Liver (tissue), 9 donors: Measurements from ENCODE around the gene CCNY. TPM values are rescaled to one million over a fixed set of nuclear protein-coding genes. Genes with fewer than 3 reads are reported as not detected.

Experiments
- DNase-seq: peaks from one replicate; pipeline ENCODE4 v3.0.0-alpha.2; 2017; ENCODE audit warnings: low spot score
- H3K27ac ChIP-seq, 2 donors: one replicate each; pipeline ENCODE4 v1.7.0; 2013; ENCODE audit warnings: inconsistent platforms in 2 of 2, low read length in 2 of 2, control low read depth in 1 of 2, low read depth in 1 of 2, mild to moderate bottlenecking in 1 of 2
- H3K27me3 ChIP-seq, 4 donors: one replicate each; pipeline versions ENCODE4 v1.6.1 to v1.7.0; 2013; ENCODE audit warnings: low read length in 3 of 4, inconsistent platforms in 1 of 4, mild to moderate bottlenecking in 1 of 4, moderate library complexity in 1 of 4; ENCODE audit not compliant: control insufficient read depth in 4 of 4, insufficient read depth in 4 of 4
- H3K36me3 ChIP-seq, 4 donors: one replicate each; pipeline versions ENCODE4 v1.6.1 to v1.7.0; 2013; ENCODE audit warnings: low read length in 3 of 4, mild to moderate bottlenecking in 3 of 4, low read depth in 1 of 4, moderate library complexity in 1 of 4; ENCODE audit not compliant: control insufficient read depth in 4 of 4, insufficient read depth in 3 of 4
- H3K4me1 ChIP-seq, 4 donors: one replicate each; pipeline versions ENCODE4 v1.6.1 to v1.7.0; 2013; ENCODE audit warnings: low read length in 3 of 4, mild to moderate bottlenecking in 3 of 4, moderate library complexity in 1 of 4; ENCODE audit not compliant: control insufficient read depth in 4 of 4, insufficient read depth in 4 of 4
- H3K4me3 ChIP-seq, 3 donors: one replicate each; pipeline versions ENCODE4 v1.6.1 to v1.7.0; 2013; ENCODE audit warnings: low read length in 3 of 3, control low read depth in 1 of 3, low read depth in 1 of 3, mild to moderate bottlenecking in 1 of 3
- H3K9ac ChIP-seq, 2 donors: one replicate each; pipeline ENCODE4 v1.7.0; 2013; ENCODE audit warnings: low read length in 2 of 2, mild to moderate bottlenecking in 2 of 2, moderate library complexity in 2 of 2, control low read depth in 1 of 2, low read depth in 1 of 2
- H3K9me3 ChIP-seq, 4 donors: one replicate each; pipeline versions ENCODE4 v1.6.1 to v1.7.0; 2013; ENCODE audit warnings: low read length in 3 of 4; ENCODE audit not compliant: control insufficient read depth in 4 of 4
- ATF3 ChIP-seq: IDR thresholded peaks from 2 replicates; pipeline ENCODE4 v1.6.1; 2016; ENCODE audit warnings: antibody characterized with exemption
- CTCF ChIP-seq: fragments of 150-350 bp; IDR thresholded peaks from 2 replicates; pipeline ENCODE4 v1.5.1; 2017; ENCODE audit warnings: improper control_type of control experiment, low read depth, low read length; ENCODE audit not compliant: missing input control
- EGR1 ChIP-seq, 2 donors: IDR thresholded peaks; 2 replicates each; pipeline ENCODE4 v1.6.1; 2016 to 2018; ENCODE audit warnings: antibody characterized with exemption in 2 of 2, low read depth in 2 of 2
- FOXA1 ChIP-seq: IDR thresholded peaks from 2 replicates; pipeline ENCODE4 v1.6.1; 2016; ENCODE audit warnings: antibody characterized with exemption
- FOXA2 ChIP-seq: IDR thresholded peaks from 2 replicates; pipeline ENCODE4 v1.6.1; 2016; ENCODE audit warnings: antibody characterized with exemption
- GABPA ChIP-seq, 2 donors: IDR thresholded peaks in 1 of 2; conservative IDR thresholded peaks in 1 of 2; 2 replicates each; pipeline ENCODE4 v1.6.1; 2016; ENCODE audit warnings: antibody characterized with exemption in 2 of 2, mild to moderate bottlenecking in 1 of 2, moderate library complexity in 1 of 2
- HNF4G ChIP-seq: IDR thresholded peaks from 2 replicates; pipeline ENCODE4 v1.6.1; 2016; ENCODE audit warnings: antibody characterized with exemption
- MAX ChIP-seq: IDR thresholded peaks from 2 replicates; pipeline ENCODE4 v1.6.1; 2016; ENCODE audit warnings: antibody characterized with exemption
- NR2F2 ChIP-seq: IDR thresholded peaks from 2 replicates; pipeline ENCODE4 v1.6.1; 2016; ENCODE audit warnings: antibody characterized with exemption
- RAD21 ChIP-seq, 2 donors: IDR thresholded peaks; 2 replicates each; pipeline ENCODE4 v1.6.1; 2016; ENCODE audit warnings: antibody characterized with exemption in 2 of 2, mild to moderate bottlenecking in 2 of 2
- REST ChIP-seq: IDR thresholded peaks from 2 replicates; pipeline ENCODE4 v1.6.1; 2016; ENCODE audit warnings: antibody characterized with exemption, mild to moderate bottlenecking
- RXRA ChIP-seq, 2 donors: IDR thresholded peaks; 2 replicates each; pipeline ENCODE4 v1.6.1; 2017 to 2018; ENCODE audit warnings: antibody characterized with exemption in 2 of 2, mild to moderate bottlenecking in 1 of 2
- SP1 ChIP-seq: IDR thresholded peaks from 2 replicates; pipeline ENCODE4 v1.6.1; 2018; ENCODE audit warnings: antibody characterized with exemption, mild to moderate bottlenecking
- TAF1 ChIP-seq: conservative IDR thresholded peaks from 2 replicates; pipeline ENCODE4 v1.6.1; 2016; ENCODE audit warnings: antibody characterized with exemption, mild to moderate bottlenecking
- YY1 ChIP-seq: IDR thresholded peaks from 2 replicates; pipeline ENCODE4 v1.6.1; 2016; ENCODE audit warnings: antibody characterized with exemption, mild to moderate bottlenecking
- ZBTB33 ChIP-seq: IDR thresholded peaks from 2 replicates; pipeline ENCODE4 v1.6.1; 2016; ENCODE audit warnings: antibody characterized with exemption
- WGBS: extraction: QIAGEN DNeasy Blood & Tissue Kit; methylation state at CpG from one replicate; pipeline ENCODE4 v1.1.7; 2013; 5-methylcytosine and 5-hydroxymethylcytosine counted together
- polyA plus RNA-seq, 2 donors: library from polyadenylated mRNA; stranded (reverse) in 1 of 2; unstranded in 1 of 2; fragments of 200-250 nt in 1 of 2; fragments of >200 nt in 1 of 2; fragmentation: Nextera tagmentation in 1 of 2; extraction: Ambion mirVana in 1 of 2; gene quantifications; one replicate each; pipeline versions ENCODE4 v1.2.1 to v1.2.3, GENCODE V29; 2013 to 2015
- total RNA-seq, 2 donors: library from RNA; depleted of rRNA; stranded (reverse); fragments of >200 nt; gene quantifications; one replicate each; pipeline ENCODE4 v1.2.3, GENCODE V29; 2014
- donor health status: healthy.
- donor health status: healthy.
- donor health status: healthy.
- donor health status: healthy.
- donor health status: healthy.

CCNY gene
- total and polyA plus RNA-seq, 4 donors = 17.6 to 38.4 (median 21.8) TPM

- no peak overlapping the region for H3K27ac ChIP-seq
- no peak for DNase-seq
- 77% methylated on average over 7 of the region's 7 CpGs for WGBS
- TF ChIP-seq MAX = no peak
- TF ChIP-seq SP1 = no peak
- TF ChIP-seq EGR1 (IDR thresholded peaks at IDR 0.05; ENCODE audit: low read depth in 2 of 2) = no peak
- TF ChIP-seq GABPA (IDR thresholded peaks at IDR 0.05 in 1 of 2, conservative IDR thresholded peaks at IDR 0.05 in 1 of 2) = no peak
- TF ChIP-seq RAD21 (IDR thresholded peaks at IDR 0.05) = no peak
- no peak for TF ChIP-seq FOXA2
- no peak for TF ChIP-seq ZBTB33
- TF ChIP-seq TAF1 = no peak
- TF ChIP-seq ATF3 = no peak
- no peak for TF ChIP-seq HNF4G
- peaks cover 0 to 3% (median 2%) of the 10 kb centered on the region in 4 donors for H3K36me3 ChIP-seq
- no peaks in the 10 kb centered on the region for H3K27me3 ChIP-seq
- H3K9me3 ChIP-seq = no peaks in the 10 kb centered on the region
- H3K9ac ChIP-seq = no peak overlapping the region
- no peaks in the 10 kb centered on the region for H3K4me1 ChIP-seq
- no peak overlapping the region for H3K4me3 ChIP-seq
Observed at GRCh38 chr10:35577926-35578617, 241.8 kb downstream of the CCNY start.

- no peaks in the 10 kb centered on the region for H3K9me3 ChIP-seq
- no peak for DNase-seq
- no peaks in the 10 kb centered on the region for H3K4me1 ChIP-seq
- peaks cover 0 to 3% (median 1%) of the 10 kb centered on the region in 4 donors for H3K36me3 ChIP-seq
- no peak overlapping the region for H3K9ac ChIP-seq
- no peaks in the 10 kb centered on the region for H3K27me3 ChIP-seq
- WGBS = 66% methylated on average over 4 of the region's 4 CpGs
- H3K4me3 ChIP-seq = no peak overlapping the region
- H3K27ac ChIP-seq = no peak overlapping the region
- TF ChIP-seq TAF1 (no peak), FOXA1 (no peak), YY1 (no peak), ZBTB33 (no peak), MAX (no peak), RXRA (IDR thresholded peaks at IDR 0.05) (no peak), EGR1 (IDR thresholded peaks at IDR 0.05; ENCODE audit: low read depth in 2 of 2) (no peak), CTCF (no peak), FOXA2 (no peak), REST (no peak), SP1 (no peak), NR2F2 (no peak), GABPA (IDR thresholded peaks at IDR 0.05 in 1 of 2, conservative IDR thresholded peaks at IDR 0.05 in 1 of 2) (no peak)
Observed at GRCh38 chr10:35578618-35578956, 242.3 kb downstream of the CCNY start.
